Dermis microvascular lymphatic vessel endothelial cell (primary cell): ENCODE results near the gene ERGIC3. TPM values are rescaled to one million over a fixed set of nuclear protein-coding genes. Genes with fewer than 3 reads are reported as not detected.
"Not testable (repeated sequence)": the region's sequence is repeated elsewhere in the genome, so short reads cannot be mapped to it uniquely, and the experiment has no call there.

ENCODE experiments used
- DNase-seq, 2 donors: peaks; one replicate each; pipeline versions ENCODE4 v3.0.0 to v3.0.0-alpha.2; 2010; ENCODE audit warnings: low read depth in 2 of 2
- total RNA-seq: library from RNA; depleted of rRNA; stranded (reverse); fragments of >200 nt; gene quantifications from 2 replicates; pipeline ENCODE4 v1.2.1, GENCODE V29; 2014

The ERGIC3 gene
- total RNA-seq, 1 donor from 2014 or later: 287 TPM

GRCh38 chr20:35517767-35518166 lies 24.1 kb upstream of the ERGIC3 start:
- not testable (repeated sequence) for DNase-seq

GRCh38 chr20:35518955-35519354 lies 22.9 kb upstream of the ERGIC3 start:
- DNase-seq: no peak

- DNase-seq: no peak
Measured at GRCh38 chr20:35523298-35523888, 18.5 kb upstream of the ERGIC3 start.

- no peak for DNase-seq
Measured at GRCh38 chr20:35525639-35526038, 16.2 kb upstream of the ERGIC3 start.

DNA sequence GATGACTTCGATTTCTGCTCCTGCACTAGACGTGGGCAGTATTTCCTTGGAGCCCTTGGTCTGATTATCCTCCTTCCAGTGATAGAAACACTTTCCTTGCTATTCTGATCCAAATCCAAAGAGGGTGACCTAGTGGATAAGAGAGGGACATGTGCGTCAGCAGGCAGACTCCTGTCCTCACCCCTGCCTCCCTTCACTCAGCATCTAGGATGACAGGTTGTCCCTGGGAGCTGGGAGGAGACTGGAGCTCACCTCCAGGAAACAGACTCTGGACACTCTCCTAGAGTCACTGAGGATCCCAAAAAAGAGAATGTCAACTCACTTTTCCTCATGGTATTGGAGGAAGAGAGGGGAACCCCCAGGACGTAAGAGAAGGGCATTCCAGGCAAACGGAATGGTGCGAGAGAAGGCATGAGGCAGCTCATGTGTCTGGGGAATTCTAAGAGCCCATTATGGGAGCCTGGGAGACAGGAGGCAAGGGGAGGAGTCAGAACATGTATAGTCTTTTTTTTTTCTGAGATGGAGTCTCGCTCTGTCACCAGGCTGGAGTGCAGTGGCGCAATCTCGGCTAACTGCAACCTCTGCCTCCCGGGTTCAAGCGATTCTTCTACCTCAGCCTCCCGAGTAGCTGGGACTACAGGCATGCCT lies 14.6 kb upstream of the ERGIC3 start:
- no peak for DNase-seq

GRCh38 chr20:35529552-35529951 lies 12.3 kb upstream of the ERGIC3 start, which contains the start of gene C20orf173:
C20orf173 (minus strand) TSS chr20:35529652; CDS start chr20:35529373, 279 bp downstream.
- DNase-seq: no peak

- DNase-seq: no peak
Measured at GRCh38 chr20:35539756-35540212, 2.1 kb upstream of the ERGIC3 start.

DNA sequence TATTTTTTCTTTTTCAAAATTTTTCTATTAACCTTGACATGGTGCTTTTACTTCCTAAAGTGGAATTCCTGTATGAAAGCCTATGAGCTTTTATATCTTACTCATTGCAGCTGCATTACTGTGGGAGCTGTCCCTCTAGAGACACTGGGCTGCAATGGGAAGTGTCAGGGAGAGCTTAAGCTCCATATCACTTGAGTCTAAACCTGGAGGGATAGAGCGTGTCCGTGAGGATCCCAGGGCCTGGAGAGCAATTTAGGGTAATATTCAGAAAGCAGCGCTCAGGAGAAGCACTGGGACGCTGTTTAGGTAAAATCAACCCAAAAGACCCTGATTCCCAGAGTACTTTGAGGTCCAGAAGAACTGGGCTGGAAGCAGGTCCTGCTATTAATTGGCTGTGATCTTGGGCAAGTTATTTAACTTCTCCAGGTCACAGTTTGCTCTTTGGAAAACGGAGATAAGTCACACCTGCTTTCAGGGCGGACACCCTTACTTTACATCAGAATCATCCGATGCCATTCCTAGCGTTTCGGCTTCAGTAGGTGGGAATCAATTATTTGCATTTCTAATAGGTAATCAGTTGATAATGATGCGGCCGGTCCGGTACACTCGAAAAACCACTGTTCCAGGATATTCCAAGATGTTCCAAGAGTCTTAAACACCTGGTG lies 628 bp upstream of the ERGIC3 start:
- no peak for DNase-seq

DNA sequence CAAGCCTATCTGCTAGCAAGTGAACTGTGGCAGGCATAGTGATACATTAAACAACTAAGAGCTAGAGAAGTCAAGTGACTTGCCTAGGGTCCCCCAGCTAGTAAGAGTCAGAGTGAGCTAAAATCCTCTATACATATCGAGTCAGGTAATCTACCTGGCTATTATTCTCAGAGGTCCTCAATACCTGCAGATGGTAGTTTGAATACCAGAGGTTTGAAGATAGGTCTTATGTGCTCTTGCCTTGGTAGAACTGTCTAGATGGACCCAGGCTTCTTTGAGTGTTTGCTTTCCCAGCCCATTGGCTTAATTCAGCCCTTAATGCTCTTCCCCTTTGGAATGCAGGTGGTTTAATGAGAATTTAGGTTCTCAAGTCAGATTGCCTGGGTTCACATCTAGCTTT lies 1.1 kb downstream of the ERGIC3 start:
- DNase-seq: no peak

GRCh38 chr20:35544436-35544835 lies 2.6 kb downstream of the ERGIC3 start:
- no peak for DNase-seq

DNA sequence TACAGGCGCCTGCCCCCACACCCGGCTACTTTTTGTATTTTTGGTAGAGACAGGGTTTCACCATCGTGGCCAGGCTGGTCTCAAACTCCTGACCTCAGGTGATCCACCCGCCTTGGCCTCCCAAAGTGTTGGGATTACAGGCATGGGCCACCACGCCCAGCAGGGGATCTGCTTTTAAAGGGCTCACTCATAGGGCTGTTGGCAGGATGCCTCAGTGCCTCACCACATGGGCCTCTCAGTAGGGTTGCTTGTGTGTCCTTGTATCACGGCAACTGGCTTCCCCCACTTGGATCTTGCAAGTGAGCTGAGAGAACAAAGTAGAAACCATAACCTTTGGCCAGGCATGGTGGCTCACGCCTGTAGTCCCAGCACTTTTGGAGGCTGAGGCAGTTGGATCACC lies 3.1 kb downstream of the ERGIC3 start:
- not testable (repeated sequence) for DNase-seq

DNA sequence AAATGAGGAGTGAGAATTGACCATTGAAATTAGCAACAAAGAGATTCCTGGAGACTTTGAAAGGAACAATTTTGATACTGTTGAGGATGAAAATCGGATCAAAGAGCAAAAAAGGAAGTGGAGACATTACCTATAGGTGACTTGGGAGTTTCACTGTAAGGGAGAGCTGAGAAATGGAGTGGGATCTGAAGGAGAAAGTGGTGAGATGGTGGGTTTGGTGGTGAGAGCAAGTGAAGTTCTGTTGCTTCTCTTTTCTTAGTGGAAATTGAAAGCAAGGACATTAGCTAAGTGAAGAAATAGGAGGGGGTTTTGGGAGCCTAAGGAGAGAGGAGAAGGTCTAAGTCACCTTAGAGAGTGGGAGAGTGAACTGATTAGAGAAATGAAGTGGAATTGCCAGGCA lies 4.2 kb downstream of the ERGIC3 start:
- DNase-seq: no peak

DNA sequence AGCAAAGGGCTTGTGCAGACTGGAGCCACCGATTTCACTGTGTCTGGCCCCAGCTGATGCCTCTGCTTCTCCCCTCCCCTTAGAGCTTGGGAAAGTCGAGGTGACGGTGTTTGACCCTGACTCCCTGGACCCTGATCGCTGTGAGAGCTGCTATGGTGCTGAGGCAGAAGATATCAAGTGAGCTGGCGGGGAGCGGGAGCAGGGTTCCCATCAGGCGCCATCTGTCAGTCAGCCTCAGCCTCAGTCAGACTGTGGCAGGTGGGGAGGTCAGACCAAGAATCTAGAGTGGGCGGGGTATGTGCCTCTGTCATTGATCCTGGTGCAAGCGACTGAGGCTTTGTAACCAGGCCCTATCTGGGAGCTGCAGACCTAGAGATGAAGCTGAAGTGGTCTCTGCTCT lies 5.5 kb downstream of the ERGIC3 start:
- no peak for DNase-seq

DNA sequence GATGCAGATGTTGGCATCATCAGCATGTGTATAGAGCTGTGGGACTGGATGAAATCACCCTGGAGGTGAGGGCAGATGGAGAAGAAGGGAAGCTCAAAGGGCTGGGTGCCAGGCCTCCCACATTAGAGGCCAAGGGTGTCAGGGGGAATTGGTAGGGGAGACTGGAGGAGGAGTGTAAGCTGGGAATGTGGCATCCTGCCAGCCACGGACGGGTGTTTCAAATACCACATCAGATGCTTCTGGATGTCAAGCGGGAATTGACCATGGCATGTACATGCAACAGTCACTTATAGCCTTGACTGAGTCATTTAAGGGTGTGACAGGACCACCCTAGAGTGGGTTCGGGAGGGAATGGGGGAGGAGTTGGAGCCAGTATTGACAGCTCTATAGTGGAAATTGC lies 9.6 kb downstream of the ERGIC3 start:
- no peak for DNase-seq

DNA sequence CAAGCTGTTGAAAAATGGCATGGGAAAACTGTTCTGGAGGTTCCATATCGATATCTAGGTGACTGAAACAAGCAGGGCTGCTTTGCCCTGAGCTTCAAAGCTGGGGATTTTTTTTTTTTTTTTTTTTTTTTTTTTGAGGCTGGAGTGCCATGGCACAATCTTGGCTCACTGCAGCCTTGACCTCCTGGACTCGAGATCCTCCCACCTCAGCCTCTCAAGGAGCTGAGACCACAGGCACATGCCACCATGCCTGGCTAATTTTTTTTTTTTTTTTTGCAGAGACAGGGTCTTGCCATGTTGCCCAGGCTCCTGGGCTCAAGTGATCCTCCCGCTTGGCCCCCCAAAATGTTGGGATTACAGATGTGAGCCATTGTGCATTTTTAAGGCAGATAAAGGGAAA lies 11.0 kb downstream of the ERGIC3 start:
- DNase-seq: no peak

- DNase-seq: not testable (repeated sequence)
Measured at GRCh38 chr20:35555461-35555860, 13.6 kb downstream of the ERGIC3 start.

DNA sequence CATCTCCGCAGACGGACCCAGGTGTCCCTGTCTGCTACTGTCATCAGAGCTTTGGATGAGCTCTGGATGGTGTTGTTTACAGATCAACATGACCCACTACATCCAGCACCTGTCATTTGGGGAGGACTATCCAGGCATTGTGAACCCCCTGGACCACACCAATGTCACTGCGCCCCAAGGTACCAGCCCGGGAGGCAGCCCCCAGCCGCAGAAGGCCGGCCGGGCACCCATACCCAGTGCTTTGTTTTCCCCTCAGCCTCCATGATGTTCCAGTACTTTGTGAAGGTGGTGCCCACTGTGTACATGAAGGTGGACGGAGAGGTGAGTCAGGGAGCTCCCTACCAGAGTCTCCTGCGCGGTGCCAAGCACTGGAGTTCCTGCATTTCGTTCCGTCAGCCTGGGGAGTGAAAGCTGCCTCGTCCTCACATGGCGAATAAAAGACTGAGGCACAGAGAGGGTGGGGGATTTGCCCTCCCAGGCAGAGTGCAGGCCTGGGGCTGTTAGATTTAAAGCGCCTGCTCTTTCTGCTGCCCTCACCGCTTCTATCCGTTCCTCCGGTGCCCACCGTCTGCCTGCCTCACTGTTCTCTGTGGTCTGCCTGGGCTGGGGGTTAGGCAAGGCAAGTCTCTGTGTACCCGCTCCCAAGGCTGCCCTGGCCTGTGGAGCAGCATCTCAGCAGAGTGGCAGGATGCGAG lies 14.2 kb downstream of the ERGIC3 start:
- no peak for DNase-seq

GRCh38 chr20:35556871-35557270 lies 15.0 kb downstream of the ERGIC3 start:
- DNase-seq: no peak

DNA sequence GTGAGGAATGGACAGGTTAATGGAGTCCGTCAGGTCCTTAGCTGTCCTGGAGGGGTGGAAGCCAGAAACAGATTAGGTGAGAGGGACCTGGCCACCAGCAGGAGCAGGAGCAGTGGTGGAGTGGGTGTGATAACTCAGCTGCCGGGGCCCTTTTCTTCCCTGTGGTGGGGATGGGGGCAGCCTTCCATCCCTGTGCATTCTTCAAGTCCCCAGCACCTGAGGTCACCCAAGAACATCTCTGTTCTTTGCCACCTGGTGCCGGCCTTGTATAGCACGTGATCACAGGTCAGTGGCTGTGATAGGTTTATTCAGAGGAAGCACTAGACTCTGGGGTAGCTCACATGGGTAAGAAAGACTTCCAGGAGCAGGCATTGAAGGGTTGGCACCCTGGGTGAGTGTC lies 16.6 kb downstream of the ERGIC3 start:
- DNase-seq: no peak

- no peak for DNase-seq
Measured at GRCh38 chr20:35559042-35559693, 17.3 kb downstream of the ERGIC3 start.

- DNase-seq: no peak
Measured at GRCh38 chr20:35560105-35560511, 18.2 kb downstream of the ERGIC3 start.

DNA sequence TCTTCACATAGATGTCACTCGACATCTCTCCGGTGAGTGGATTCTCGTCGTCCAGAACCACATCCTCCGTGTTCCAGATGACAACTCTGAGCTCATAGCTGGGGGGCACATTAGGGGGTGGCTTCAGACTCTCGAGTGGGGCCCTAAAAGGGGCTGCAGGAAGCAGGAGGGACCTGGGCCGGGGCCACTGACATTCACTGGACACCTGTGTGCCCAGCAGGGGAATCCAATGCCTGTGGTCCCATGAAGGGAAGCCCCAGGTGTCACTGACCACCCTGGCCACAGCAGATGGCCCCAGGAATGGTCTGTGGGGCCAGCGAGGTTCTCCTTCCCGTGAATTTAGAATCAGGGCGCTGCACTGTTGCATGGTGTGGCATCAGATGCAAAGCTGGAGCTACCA lies 18.7 kb downstream of the ERGIC3 start:
- DNase-seq: no peak
